Transverse colon (tissue), 4 donors: ENCODE data around the gene UBAC1. TPM values are rescaled to one million over a fixed set of nuclear protein-coding genes. Genes with fewer than 3 reads are reported as not detected.
"Not testable (repeated sequence)": the region's sequence is repeated elsewhere in the genome, so short reads cannot be mapped to it uniquely, and the experiment has no call there.

ENCODE experiments used
- DNase-seq: peaks from one replicate; pipeline ENCODE4 v3.0.0-alpha.2; 2019
- H3K27ac ChIP-seq, 4 donors: fragments of 200-600 bp; sonication (generic); 2 replicates each; pipeline ENCODE4 v1.5.1; 2016 to 2018; ENCODE audit warnings: inconsistent platforms in 4 of 4
- H3K27me3 ChIP-seq: fragments of 200-600 bp; sonication (generic); 2 replicates; pipeline ENCODE4 v1.5.1; 2017; ENCODE audit warnings: inconsistent platforms
- H3K36me3 ChIP-seq, 4 donors: fragments of 200-600 bp; sonication (generic); 2 replicates each; pipeline ENCODE4 v1.5.1; 2017 to 2019; ENCODE audit warnings: inconsistent platforms in 4 of 4
- H3K4me1 ChIP-seq, 4 donors: fragments of 200-600 bp; sonication (generic); 2 replicates each; pipeline ENCODE4 v1.5.1; 2017 to 2020; ENCODE audit warnings: inconsistent platforms in 4 of 4
- H3K4me3 ChIP-seq, 4 donors: fragments of 200-600 bp; sonication (generic); 1 replicate in 1 of 4; 2 replicates in 3 of 4; pipeline versions ENCODE4 v1.5.1 to v1.6.1; 2017 to 2019; ENCODE audit warnings: inconsistent platforms in 4 of 4
- H3K9me3 ChIP-seq, 2 donors: fragments of 200-600 bp; sonication (generic); 2 replicates each; pipeline ENCODE4 v1.5.1; 2017 to 2019; ENCODE audit warnings: inconsistent platforms in 2 of 2
- EP300 ChIP-seq: sonication (generic); formaldehyde crosslinking; IDR thresholded peaks from one replicate; pipeline ENCODE4 v1.6.1; 2017; ENCODE audit warnings: antibody characterized with exemption, low read depth
- POLR2A ChIP-seq: fragments of 450-650 bp; IDR thresholded peaks from one replicate; pipeline ENCODE4 v1.6.1; 2016; ENCODE audit warnings: antibody characterized with exemption, mild to moderate bottlenecking, moderate library complexity
- POLR2AphosphoS5 ChIP-seq, 3 donors: sonication (generic); formaldehyde crosslinking; IDR thresholded peaks; one replicate each; pipeline ENCODE4 v1.6.1; 2016; ENCODE audit warnings: antibody characterized with exemption in 3 of 3
- WGBS, 2 donors: methylation state at CpG; one replicate each; pipeline ENCODE4 v1.1.5; 2018; ENCODE audit warnings: low coverage in 1 of 2; 5-methylcytosine and 5-hydroxymethylcytosine counted together
- in situ Hi-C, 4 donors: fragments of 200-750 bp; cut with MboI; loops; one replicate each; pipeline versions ENCODE4 v1.15.0 to v1.15.1; 2017; ENCODE audit warnings: low sequenced_read_pairs in 3 of 4, low pct_ligation_motif_present in 1 of 4, low pct_unique_long_range_greater_than_20kb in 1 of 4
- intact Hi-C: fragments of 100-400 bp; cut with DNase I; formaldehyde crosslinking; loops from one replicate; pipeline ENCODE4 v1.15.1; 2023; ENCODE audit warnings: low total_unique reads
- total RNA-seq, 4 donors: library from RNA; depleted of rRNA; stranded (reverse); fragments of >200 nt; gene quantifications; one replicate each; pipeline ENCODE4 v1.1.0, GENCODE V29; 2016
- TF ChIP-seq, protein P1 (sequence below), 5 experiments: fragments of 200-600 bp in 3 of 5; fragments of 450-650 bp in 2 of 5; sonication (generic) in 3 of 5; IDR thresholded peaks; 1 replicate in 2 of 5; 2 replicates in 3 of 5; pipeline ENCODE4 v1.5.1; 2016 to 2017; ENCODE audit warnings: antibody characterized with exemption in 5 of 5, inconsistent platforms in 3 of 5, mild to moderate bottlenecking in 2 of 5, moderate library complexity in 1 of 5

Gene UBAC1
- total RNA-seq, 4 donors from 2014 or later, result 42.6 to 91.9 (median 62.9) TPM

DNA sequence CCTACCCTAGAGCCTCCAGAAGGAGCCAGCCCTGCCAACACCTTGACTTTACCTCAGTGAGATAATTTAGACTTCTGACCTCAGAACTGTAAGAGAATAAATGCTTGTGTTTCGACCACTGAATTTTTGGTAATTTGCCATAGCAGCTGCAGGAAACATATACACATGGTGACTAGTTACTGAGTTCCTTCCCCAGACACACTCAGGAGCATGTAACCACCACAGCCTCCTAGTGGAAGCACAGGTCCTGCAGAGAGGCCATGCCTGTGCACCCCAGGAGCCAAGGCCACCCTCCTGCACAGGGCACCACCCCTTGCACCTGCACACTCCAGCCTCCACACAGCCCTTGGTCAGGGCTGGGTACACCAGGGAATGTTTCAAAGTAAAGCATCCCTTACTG is 46.3 kb downstream of the UBAC1 start:
- in situ Hi-C loops, result no loop called here
- no peak overlapping the region for H3K4me3 ChIP-seq
- H3K27me3 ChIP-seq, result no peaks in the 10 kb centered on the region
- peaks cover 0 to 34% (median 16%) of the 10 kb centered on the region in 4 donors for H3K36me3 ChIP-seq
- DNase-seq, result no peak
- no peak overlapping the region for H3K27ac ChIP-seq
- 94% methylated on average over 1 of the region's 1 CpG; no CpG with 5 or more reads in 1 of the 2 donors for WGBS, 2 donors
- TF ChIP-seq POLR2A, result no peak
- TF ChIP-seq EP300, result no peak
- TF ChIP-seq POLR2AphosphoS5 (IDR thresholded peaks at IDR 0.05), result no peak
- TF ChIP-seq, protein P1, sequence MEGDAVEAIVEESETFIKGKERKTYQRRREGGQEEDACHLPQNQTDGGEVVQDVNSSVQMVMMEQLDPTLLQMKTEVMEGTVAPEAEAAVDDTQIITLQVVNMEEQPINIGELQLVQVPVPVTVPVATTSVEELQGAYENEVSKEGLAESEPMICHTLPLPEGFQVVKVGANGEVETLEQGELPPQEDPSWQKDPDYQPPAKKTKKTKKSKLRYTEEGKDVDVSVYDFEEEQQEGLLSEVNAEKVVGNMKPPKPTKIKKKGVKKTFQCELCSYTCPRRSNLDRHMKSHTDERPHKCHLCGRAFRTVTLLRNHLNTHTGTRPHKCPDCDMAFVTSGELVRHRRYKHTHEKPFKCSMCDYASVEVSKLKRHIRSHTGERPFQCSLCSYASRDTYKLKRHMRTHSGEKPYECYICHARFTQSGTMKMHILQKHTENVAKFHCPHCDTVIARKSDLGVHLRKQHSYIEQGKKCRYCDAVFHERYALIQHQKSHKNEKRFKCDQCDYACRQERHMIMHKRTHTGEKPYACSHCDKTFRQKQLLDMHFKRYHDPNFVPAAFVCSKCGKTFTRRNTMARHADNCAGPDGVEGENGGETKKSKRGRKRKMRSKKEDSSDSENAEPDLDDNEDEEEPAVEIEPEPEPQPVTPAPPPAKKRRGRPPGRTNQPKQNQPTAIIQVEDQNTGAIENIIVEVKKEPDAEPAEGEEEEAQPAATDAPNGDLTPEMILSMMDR (IDR thresholded peaks at IDR 0.05), result no peak
- peaks cover 34 to 45% of the 10 kb centered on the region in 2 donors for H3K9me3 ChIP-seq
- H3K4me1 ChIP-seq, result peaks cover 0 to 1% (median 0%) of the 10 kb centered on the region in 4 donors
- intact Hi-C loops, result no loop called here

DNA sequence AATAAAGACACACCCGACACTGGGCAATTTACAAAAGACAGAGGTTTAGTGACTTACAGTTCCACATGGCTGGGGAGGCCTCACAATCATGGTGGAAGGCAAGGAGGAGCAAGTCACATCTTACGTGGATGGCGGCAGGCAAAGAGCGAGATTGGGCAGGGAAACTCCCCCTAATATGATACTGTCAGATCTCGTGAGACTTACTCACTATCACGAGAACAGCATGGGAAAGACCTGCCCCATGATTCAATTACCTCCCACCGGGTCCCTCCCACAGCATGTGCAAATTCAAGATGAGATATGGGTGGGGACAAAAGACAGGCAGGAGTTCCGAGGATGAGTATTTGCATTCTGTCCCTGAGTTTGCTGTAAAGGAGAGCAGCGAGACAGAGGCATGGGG is 49.9 kb downstream of the UBAC1 start:
- Histone ChIP-seq H3K36me3 (peaks cover 0 to 30% (median 16%) of the 10 kb centered on the region in 4 donors), H3K9me3 (peaks cover 15 to 18% of the 10 kb centered on the region in 2 donors), H3K4me1 (peaks cover 14 to 22% (median 15%) of the 10 kb centered on the region in 4 donors)
- in situ Hi-C loops, intact Hi-C loops, H3K27ac ChIP-seq, H3K4me3 ChIP-seq, DNase-seq, H3K27me3 ChIP-seq: not testable (repeated sequence)
- WGBS, 2 donors, result 90 to 100% methylated on average over 2 to 9 of the region's 9 CpGs

DNA sequence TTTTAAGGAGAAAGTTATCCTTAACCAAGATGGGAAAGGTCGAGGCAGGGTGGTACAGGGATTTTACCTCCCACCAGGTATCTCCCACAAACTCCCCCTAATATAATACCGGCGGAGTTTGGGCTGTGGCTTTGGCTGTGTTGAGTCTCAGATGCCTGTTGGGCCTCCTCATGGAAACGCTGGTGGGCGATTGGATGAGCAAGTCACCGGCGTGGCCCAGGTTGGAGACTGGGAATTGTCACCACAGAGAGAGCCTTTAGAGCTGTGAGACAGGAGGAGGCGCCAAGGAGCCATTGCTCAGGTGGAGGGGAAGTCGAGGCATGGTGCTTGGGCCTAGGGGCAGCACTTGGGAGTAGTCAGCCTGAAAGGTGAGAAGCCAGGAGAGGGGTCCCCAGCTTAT is 50.4 kb downstream of the UBAC1 start:
- H3K27ac ChIP-seq, result no peak overlapping the region
- H3K4me3 ChIP-seq, result no peak overlapping the region
- peaks cover 0 to 25% (median 12%) of the 10 kb centered on the region in 4 donors for H3K36me3 ChIP-seq
- intact Hi-C loops, result no loop called here
- peaks cover 14 to 27% (median 16%) of the 10 kb centered on the region in 4 donors for H3K4me1 ChIP-seq
- WGBS, 2 donors, result 99 to 100% methylated on average over 2 to 9 of the region's 9 CpGs
- no peak for DNase-seq
- H3K9me3 ChIP-seq, result peaks cover 12 to 13% of the 10 kb centered on the region in 2 donors
- in situ Hi-C loops, result no loop called here
- no peaks in the 10 kb centered on the region for H3K27me3 ChIP-seq
- TF ChIP-seq POLR2A (no peak), POLR2AphosphoS5 (IDR thresholded peaks at IDR 0.05) (no peak), EP300 (no peak)
- TF ChIP-seq, protein P1 (IDR thresholded peaks at IDR 0.05), result no peak

DNA sequence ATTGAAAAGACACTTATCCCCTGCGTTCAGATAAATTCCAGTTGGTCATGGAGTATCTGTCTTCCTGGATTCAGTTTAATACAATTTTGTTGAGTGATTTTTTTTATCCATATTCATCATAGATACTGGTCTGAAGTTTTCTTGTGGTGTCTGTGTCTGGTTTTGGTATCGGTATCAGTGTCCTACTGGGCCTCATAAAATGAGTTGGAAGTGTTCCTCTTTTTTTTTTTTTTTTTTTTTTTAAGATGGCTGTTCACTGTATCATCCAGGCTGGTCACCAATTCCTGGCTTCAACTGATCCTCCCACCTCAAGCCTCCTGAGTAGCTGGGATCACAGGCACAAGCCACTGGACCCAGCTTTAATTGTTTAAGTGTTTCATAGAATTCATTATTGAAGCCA is 51.0 kb downstream of the UBAC1 start:
- Histone ChIP-seq H3K9me3 (peaks cover 6 to 8% of the 10 kb centered on the region in 2 donors), H3K4me3 (no peak overlapping the region), H3K4me1 (peaks cover 18 to 33% (median 22%) of the 10 kb centered on the region in 4 donors), H3K36me3 (peaks cover 0 to 20% (median 10%) of the 10 kb centered on the region in 4 donors), H3K27ac (no peak overlapping the region), H3K27me3 (no peaks in the 10 kb centered on the region)
- TF ChIP-seq EP300 (no peak), POLR2AphosphoS5 (IDR thresholded peaks at IDR 0.05) (no peak), POLR2A (no peak)
- TF ChIP-seq, protein P1 (IDR thresholded peaks at IDR 0.05), result no peak
- in situ Hi-C loops (no loop called here), intact Hi-C loops (no loop called here)
- no peak for DNase-seq
- WGBS, 2 donors, result 85 to 92% methylated on average over 2 of the region's 2 CpGs

DNA sequence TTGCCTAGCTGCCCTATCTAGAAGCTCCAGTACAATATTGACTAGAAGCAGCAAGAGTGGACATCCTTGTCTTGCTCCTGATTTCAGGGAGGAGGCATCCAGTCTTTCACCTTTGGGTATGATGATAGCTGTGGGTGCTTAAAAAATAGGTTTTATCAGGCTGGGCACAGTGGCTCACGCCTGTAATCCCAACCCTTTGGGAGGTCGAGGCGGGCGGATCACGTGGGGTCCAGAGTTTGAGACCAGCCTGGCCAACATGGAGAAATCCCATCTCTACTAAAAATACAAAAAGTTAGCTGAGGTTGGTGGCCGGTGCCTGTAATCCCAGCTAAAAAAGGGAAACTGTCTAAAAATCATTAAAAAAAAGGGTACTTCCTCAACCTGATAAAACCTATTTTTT is 51.8 kb downstream of the UBAC1 start:
- Histone ChIP-seq H3K4me3 (no peak overlapping the region), H3K9me3 (peaks cover 0 to 6% of the 10 kb centered on the region in 2 donors), H3K4me1 (peaks cover 18 to 41% (median 26%) of the 10 kb centered on the region in 4 donors), H3K27me3 (no peaks in the 10 kb centered on the region), H3K36me3 (peaks cover 0 to 12% (median 6%) of the 10 kb centered on the region in 4 donors), H3K27ac (no peak overlapping the region)
- in situ Hi-C loops (no loop called here), intact Hi-C loops (loop anchor here (1.0 kb wide), 1 partner anchor 50 kb away; no protein-coding TSS in a partner anchor)
- no peak for DNase-seq
- no peak for TF ChIP-seq POLR2AphosphoS5 (IDR thresholded peaks at IDR 0.05)
- TF ChIP-seq EP300, result no peak
- TF ChIP-seq POLR2A, result no peak
- TF ChIP-seq, protein P1 (IDR thresholded peaks at IDR 0.05), result no peak
- 95 to 100% methylated on average over 3 to 6 of the region's 6 CpGs for WGBS, 2 donors
